Measurements from ENCODE around the gene DAPL1. TPM values are rescaled to one million over a fixed set of nuclear protein-coding genes. Genes with fewer than 3 reads are reported as not detected.
"Not testable (repeated sequence)": the region's sequence is repeated elsewhere in the genome, so short reads cannot be mapped to it uniquely, and the experiment has no call there.

DAPL1 gene
- total and polyA plus RNA-seq, 2 donors (not counting 1 experiment from before 2014, with no cell fraction given): not detected

- not testable (repeated sequence) for H3K9me3 ChIP-seq (ENCODE audit: control insufficient read depth, insufficient read depth, low read depth, low read length); H3K79me2 ChIP-seq (ENCODE audit: control insufficient read depth, insufficient read depth, low read length); H3K27ac ChIP-seq (ENCODE audit: insufficient read depth, low read length); H3K27me3 ChIP-seq (ENCODE audit: control insufficient read depth, insufficient read depth, low read length); H3K9ac ChIP-seq (ENCODE audit: insufficient read depth, low read length); H4K20me1 ChIP-seq (ENCODE audit: control insufficient read depth, extremely low read depth, insufficient read depth, low read length); H3K4me1 ChIP-seq (ENCODE audit: control insufficient read depth, extremely low read depth, insufficient read depth, low read length); H3K4me2 ChIP-seq (ENCODE audit: extremely low read depth, insufficient read depth, low read length); H2AFZ ChIP-seq (ENCODE audit: low read length); H3K4me3 ChIP-seq (replicated peaks in 1 of 4; ENCODE audit: control extremely low read depth in 1 of 4, insufficient read depth in 1 of 4, low read depth in 3 of 4, low read length in 4 of 4); H3K36me3 ChIP-seq (ENCODE audit: control insufficient read depth, insufficient read depth, low read length); DNase-seq (ENCODE audit: low read depth in 2 of 2)
Observed at GRCh38 chr2:158848031-158848970, 53.2 kb downstream of the DAPL1 start.

DNA sequence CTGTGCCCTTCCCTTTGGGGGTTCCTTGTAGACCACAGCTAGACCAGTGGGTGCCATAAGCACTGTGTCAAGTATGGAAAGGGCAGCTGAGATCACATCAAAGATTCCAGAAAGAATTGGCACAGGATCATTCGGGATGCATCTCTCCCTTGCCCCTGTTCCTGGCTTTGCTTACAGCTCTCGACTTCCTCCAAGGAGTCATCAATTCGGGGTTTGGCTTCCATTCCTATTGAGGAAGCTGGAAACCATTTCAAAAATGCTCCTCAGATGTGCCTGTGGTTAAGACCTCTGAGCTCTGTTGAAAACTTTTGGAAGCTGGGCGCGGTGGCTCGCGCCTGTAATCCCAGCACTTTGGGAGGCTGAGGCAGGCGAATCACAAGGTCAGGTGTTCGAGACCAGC lies 65.1 kb downstream of the DAPL1 start:
- H3K9ac ChIP-seq (ENCODE audit: insufficient read depth, low read length); H3K9me3 ChIP-seq (ENCODE audit: control insufficient read depth, insufficient read depth, low read depth, low read length); H3K4me2 ChIP-seq (ENCODE audit: extremely low read depth, insufficient read depth, low read length); H3K27me3 ChIP-seq (ENCODE audit: control insufficient read depth, insufficient read depth, low read length); H4K20me1 ChIP-seq (ENCODE audit: control insufficient read depth, extremely low read depth, insufficient read depth, low read length); H3K4me1 ChIP-seq (ENCODE audit: control insufficient read depth, extremely low read depth, insufficient read depth, low read length); H3K79me2 ChIP-seq (ENCODE audit: control insufficient read depth, insufficient read depth, low read length); H3K36me3 ChIP-seq (ENCODE audit: control insufficient read depth, insufficient read depth, low read length); H3K4me3 ChIP-seq (replicated peaks in 1 of 4; ENCODE audit: control extremely low read depth in 1 of 4, insufficient read depth in 1 of 4, low read depth in 3 of 4, low read length in 4 of 4); H2AFZ ChIP-seq (ENCODE audit: low read length); H3K27ac ChIP-seq (ENCODE audit: insufficient read depth, low read length): not testable (repeated sequence)
- DNase-seq (ENCODE audit: low read depth in 2 of 2): peak; percentile 19 to 74

- not testable (repeated sequence) for H3K4me2 ChIP-seq (ENCODE audit: extremely low read depth, insufficient read depth, low read length); H2AFZ ChIP-seq (ENCODE audit: low read length); H3K9ac ChIP-seq (ENCODE audit: insufficient read depth, low read length); H3K9me3 ChIP-seq (ENCODE audit: control insufficient read depth, insufficient read depth, low read depth, low read length); DNase-seq (ENCODE audit: low read depth in 2 of 2); H3K27me3 ChIP-seq (ENCODE audit: control insufficient read depth, insufficient read depth, low read length); H4K20me1 ChIP-seq (ENCODE audit: control insufficient read depth, extremely low read depth, insufficient read depth, low read length); H3K27ac ChIP-seq (ENCODE audit: insufficient read depth, low read length); H3K36me3 ChIP-seq (ENCODE audit: control insufficient read depth, insufficient read depth, low read length); H3K4me1 ChIP-seq (ENCODE audit: control insufficient read depth, extremely low read depth, insufficient read depth, low read length); H3K79me2 ChIP-seq (ENCODE audit: control insufficient read depth, insufficient read depth, low read length); H3K4me3 ChIP-seq (replicated peaks in 1 of 4; ENCODE audit: control extremely low read depth in 1 of 4, insufficient read depth in 1 of 4, low read depth in 3 of 4, low read length in 4 of 4)
Observed at GRCh38 chr2:158861626-158862025, 66.5 kb downstream of the DAPL1 start.

DNA sequence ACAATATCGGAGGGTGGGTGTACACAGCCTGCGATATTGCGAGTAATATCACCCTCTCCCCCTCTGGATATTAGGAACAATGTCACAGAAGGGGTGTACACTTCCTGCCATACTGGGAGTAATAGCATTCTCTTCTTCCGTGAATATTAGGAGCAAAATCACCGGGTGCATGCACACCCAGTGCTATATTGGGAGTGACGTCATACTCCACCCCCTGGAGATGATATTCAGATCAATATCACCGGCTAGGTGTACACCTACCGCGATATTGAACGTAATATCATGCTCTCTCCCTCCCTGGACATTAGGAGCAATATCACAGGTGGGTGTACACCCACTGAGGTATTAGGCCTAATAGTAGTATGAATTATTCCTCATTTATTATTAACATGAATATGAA lies 70.4 kb downstream of the DAPL1 start:
- H3K27ac ChIP-seq (ENCODE audit: insufficient read depth, low read length); H3K4me2 ChIP-seq (ENCODE audit: extremely low read depth, insufficient read depth, low read length); H3K9ac ChIP-seq (ENCODE audit: insufficient read depth, low read length); DNase-seq (ENCODE audit: low read depth in 2 of 2); H3K79me2 ChIP-seq (ENCODE audit: control insufficient read depth, insufficient read depth, low read length); H3K36me3 ChIP-seq (ENCODE audit: control insufficient read depth, insufficient read depth, low read length); H3K4me3 ChIP-seq (replicated peaks in 1 of 4; ENCODE audit: control extremely low read depth in 1 of 4, insufficient read depth in 1 of 4, low read depth in 3 of 4, low read length in 4 of 4); H2AFZ ChIP-seq (ENCODE audit: low read length); H4K20me1 ChIP-seq (ENCODE audit: control insufficient read depth, extremely low read depth, insufficient read depth, low read length); H3K9me3 ChIP-seq (ENCODE audit: control insufficient read depth, insufficient read depth, low read depth, low read length); H3K27me3 ChIP-seq (ENCODE audit: control insufficient read depth, insufficient read depth, low read length); H3K4me1 ChIP-seq (ENCODE audit: control insufficient read depth, extremely low read depth, insufficient read depth, low read length): not testable (repeated sequence)

Other genes with a start within 250 kb of the DAPL1 start
- gene TANC1, start 173.3 kb downstream of the DAPL1 start, total RNA-seq: 30.8 and 41.9 TPM in 2 replicates
- 21.4 and 32.7 TPM in 2 replicates for gene TANC1, start 173.3 kb downstream of the DAPL1 start, polyA plus RNA-seq

Measured in fibroblast of lung (primary cell).